Anterior cingulate cortex (tissue), 58 donors: ENCODE data around the gene SLC2A4RG.
A peak's percentile ranks its signal among the peaks of the same experiment; 100 is the strongest.
"Not testable (repeated sequence)": the region's sequence is repeated elsewhere in the genome, so short reads cannot be mapped to it uniquely, and the experiment has no call there.

Experiments
- DNase-seq, 58 donors: peaks; one replicate each; lab custom pipeline; 2025; lab: John Stamatoyannopoulos, UW

The SLC2A4RG gene

DNA sequence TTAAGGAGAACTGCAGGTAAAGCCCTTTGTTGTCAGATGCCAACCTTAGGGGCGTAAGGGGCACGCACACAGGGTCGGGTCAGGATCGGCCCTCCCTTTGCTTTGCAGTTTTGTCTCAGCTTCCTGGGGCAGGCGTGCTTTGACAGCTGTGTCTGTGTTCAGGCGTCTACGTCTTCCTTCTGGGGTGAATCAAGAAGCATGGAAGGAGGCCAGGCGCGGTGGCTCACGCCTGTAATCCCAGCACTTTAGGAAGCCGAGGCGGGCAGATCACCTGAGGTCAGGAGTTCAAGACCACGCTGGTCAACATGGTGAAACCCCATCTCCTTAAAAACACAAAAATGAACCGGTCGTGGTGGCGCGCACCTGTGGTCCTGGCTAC lies 30.4 kb upstream of the SLC2A4RG start:
- DNase-seq: no peak

- DNase-seq: no peak
Observed at GRCh38 chr20:63711085-63711645, 28.4 kb upstream of the SLC2A4RG start.

DNA sequence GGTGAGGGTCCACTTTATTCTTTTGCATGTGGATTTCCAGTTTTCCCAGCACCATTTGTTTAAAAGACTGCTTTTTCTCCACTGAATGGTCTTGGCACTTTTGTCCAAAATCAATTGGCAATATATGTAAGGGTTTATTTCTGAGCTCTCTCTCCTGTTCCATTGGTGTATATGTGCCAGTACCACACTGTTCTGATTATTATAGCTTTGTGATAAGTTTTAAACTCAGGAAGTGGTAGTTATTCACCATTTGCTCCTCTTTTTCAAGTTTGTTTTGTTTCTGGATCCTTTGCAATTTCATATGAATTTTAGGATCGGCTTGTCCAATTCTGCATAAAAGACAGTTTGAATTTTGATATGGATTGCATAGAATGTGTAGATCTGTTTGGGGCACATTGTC lies 27.4 kb upstream of the SLC2A4RG start:
- DNase-seq: no peak

DNA sequence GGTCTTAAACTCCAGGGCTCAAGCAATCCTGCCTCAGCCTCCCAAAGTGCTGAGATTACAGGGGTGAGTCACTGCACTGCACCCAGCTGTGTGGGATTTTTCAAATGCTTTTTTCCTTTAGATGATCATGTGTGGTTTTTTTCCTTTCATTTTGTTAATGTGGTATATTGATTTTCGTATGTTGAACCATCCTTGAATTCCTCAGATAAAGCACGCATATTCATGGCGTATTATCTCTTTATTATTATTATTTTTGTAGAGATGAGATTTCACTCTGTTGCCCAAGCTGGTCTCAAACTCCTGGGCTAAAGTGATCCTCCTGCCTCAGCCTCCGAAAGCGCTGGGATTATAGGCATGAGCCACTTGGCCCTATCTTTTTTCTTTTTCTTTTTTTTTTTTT lies 24.7 kb upstream of the SLC2A4RG start:
- no peak for DNase-seq

GRCh38 chr20:63718996-63719395 lies 20.6 kb upstream of the SLC2A4RG start:
- no peak for DNase-seq

GRCh38 chr20:63722967-63723622 lies 16.5 kb upstream of the SLC2A4RG start:
- DNase-seq: not testable (repeated sequence)

GRCh38 chr20:63730189-63730733 lies 9.3 kb upstream of the SLC2A4RG start:
- DNase-seq: peak in 1 of 58 donors; percentile 22

DNA sequence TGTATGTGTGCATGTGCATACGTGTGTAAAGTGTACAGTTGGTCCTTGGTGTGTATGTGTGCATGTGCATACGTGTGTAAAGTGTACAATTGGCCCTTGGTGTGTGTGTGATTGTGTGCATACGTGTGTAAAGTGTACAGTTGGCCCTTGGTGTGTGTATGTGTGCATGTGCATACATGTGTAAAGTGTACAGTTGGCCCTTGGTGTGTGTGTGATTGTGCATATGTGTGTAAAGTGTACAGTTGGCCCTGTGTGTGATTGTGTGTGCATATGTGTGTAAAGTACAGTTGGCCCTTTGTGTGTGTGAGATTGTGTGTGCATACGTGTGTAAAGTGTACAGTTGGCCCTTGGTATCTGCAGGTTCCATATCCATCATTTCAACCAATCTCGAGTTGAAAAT lies 8.2 kb upstream of the SLC2A4RG start:
- no peak for DNase-seq

- DNase-seq: no peak
Observed at GRCh38 chr20:63732118-63733095, 7.2 kb upstream of the SLC2A4RG start.

GRCh38 chr20:63733117-63733516 lies 6.5 kb upstream of the SLC2A4RG start:
- no peak for DNase-seq

DNA sequence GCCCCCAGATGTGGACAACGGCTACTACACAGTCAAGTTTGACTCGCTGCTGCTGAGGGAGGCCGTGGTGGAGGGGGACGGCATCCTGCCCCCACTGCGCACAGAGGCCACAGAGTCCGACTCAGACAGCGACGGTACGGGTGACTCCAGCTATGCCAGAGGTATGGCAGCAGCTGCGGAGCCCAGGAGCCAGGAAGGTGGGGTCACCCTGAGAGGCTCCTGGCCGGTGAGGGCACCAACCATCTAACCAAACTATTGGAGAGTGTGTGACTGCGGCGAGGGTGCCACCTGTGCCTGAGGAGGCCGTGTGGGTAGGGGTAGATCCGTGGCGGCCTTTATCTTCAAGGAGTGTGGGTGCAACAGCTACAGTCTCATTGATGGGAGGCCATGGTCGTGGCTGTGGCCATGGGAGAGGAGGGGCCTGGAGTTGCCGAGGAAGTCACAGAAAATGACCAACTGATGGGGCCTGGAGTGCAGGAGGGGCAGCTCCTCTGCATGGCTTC lies 5.9 kb upstream of the SLC2A4RG start:
- no peak for DNase-seq

- no peak for DNase-seq
Observed at GRCh38 chr20:63734111-63734945, 5.2 kb upstream of the SLC2A4RG start.

GRCh38 chr20:63734946-63735858 lies 4.4 kb upstream of the SLC2A4RG start:
- DNase-seq: peak in 8 of 58 donors; percentile 14 to 42 (median 22)

- peak in 3 of 58 donors; percentile 22 to 46 (median 23) for DNase-seq
Observed at GRCh38 chr20:63735859-63736718, 3.5 kb upstream of the SLC2A4RG start, which contains the start of gene LIME1. LIME1 (plus strand) TSS chr20:63736664; CDS start chr20:63737550, 886 bp downstream.

DNA sequence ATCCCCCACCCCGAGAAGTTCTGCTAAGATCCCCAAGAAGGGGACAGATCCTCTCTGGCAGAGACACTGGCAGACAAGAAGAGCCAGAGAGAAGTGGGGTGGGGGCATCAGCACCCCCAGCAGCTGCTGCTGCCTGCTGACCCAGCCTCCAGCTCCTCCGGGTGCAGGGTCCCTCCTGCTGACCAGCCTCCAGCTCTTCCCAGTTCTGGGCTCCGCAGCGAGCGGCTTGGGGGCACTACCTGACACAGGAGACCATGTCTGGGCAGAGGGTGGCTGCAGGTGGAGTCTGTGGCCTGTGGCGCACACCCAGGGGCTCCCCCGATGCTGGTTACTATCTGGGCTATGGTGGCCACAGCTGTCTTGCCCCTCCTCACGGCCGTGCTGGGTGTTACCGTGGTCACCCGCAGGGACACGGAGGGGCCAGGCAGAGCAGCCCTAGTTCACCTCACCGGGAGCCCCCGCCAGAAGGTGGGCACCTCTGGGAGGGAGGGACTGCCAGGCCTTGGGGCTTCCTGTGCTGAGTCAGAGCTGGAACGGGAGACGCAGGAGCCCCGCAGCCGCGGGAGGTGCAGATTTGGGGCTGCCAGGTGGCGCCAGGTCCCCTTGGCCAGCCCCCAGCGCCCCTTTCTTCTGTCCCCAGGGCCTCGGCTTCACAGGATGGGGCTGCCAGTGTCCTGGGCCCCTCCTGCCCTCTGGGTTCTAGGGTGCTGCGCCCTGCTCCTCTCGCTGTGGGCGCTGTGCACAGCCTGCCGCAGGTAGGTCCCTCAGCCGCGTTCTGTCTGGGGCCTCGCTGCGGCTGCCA lies 2.5 kb upstream of the SLC2A4RG start:
- no peak for DNase-seq

DNA sequence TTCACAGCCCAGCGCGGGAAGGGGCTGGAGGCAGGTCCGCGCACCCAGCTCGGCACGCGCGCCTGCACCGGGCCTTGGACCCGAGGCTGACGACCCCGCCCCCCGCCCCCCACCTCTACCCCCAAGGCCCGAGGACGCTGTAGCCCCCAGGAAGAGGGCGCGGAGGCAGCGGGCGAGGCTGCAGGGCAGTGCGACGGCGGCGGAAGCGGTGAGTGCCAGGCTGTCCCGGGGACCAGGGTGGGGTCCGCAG lies 2.0 kb upstream of the SLC2A4RG start:
- DNase-seq: no peak
